Measurements from ENCODE around the gene ARRDC2.

DNA sequence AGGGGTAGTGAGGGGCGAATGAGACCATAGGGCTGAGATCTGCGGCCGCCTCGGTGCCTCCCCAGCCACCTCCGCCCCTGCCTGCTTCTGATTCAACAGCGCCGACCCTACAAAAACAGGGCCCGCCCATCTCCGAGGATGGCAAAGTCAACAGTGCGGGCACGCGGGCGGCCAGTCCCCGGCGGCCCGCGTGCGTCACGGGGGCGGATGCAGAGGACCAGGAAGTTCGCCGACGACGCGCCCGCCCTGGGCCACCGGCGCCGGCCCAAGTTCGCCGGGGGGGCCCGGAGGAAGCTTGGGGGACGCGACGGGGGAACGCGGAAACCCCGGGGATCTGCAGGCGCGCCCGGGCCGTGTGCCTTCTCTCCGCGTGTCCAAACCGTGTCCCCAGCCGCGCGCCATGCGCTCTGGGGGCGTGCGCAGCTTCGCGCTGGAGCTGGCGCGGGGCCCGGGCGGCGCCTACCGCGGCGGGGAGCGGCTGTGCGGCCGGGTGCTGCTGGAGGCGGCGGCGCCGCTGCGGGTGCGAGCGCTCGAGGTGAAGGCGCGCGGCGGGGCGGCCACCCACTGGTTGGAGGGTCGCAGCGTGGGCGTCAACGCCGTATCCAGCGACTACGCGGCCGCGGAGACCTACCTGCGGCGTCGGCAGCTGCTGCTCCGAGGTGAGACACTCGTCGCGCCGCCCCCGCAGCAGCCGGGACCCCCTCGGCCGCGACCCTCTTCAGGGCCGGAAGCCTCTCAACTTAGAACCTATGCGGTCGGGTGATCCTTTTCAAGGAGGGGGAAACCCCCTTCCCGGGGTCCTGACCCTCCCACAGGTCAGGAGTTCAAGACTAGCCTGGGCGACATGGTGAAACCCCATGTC, 6.8 kb upstream of the ARRDC2 start:
- TF ChIP-seq, protein P1, sequence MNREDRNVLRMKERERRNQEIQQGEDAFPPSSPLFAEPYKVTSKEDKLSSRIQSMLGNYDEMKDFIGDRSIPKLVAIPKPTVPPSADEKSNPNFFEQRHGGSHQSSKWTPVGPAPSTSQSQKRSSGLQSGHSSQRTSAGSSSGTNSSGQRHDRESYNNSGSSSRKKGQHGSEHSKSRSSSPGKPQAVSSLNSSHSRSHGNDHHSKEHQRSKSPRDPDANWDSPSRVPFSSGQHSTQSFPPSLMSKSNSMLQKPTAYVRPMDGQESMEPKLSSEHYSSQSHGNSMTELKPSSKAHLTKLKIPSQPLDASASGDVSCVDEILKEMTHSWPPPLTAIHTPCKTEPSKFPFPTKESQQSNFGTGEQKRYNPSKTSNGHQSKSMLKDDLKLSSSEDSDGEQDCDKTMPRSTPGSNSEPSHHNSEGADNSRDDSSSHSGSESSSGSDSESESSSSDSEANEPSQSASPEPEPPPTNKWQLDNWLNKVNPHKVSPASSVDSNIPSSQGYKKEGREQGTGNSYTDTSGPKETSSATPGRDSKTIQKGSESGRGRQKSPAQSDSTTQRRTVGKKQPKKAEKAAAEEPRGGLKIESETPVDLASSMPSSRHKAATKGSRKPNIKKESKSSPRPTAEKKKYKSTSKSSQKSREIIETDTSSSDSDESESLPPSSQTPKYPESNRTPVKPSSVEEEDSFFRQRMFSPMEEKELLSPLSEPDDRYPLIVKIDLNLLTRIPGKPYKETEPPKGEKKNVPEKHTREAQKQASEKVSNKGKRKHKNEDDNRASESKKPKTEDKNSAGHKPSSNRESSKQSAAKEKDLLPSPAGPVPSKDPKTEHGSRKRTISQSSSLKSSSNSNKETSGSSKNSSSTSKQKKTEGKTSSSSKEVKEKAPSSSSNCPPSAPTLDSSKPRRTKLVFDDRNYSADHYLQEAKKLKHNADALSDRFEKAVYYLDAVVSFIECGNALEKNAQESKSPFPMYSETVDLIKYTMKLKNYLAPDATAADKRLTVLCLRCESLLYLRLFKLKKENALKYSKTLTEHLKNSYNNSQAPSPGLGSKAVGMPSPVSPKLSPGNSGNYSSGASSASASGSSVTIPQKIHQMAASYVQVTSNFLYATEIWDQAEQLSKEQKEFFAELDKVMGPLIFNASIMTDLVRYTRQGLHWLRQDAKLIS (CRISPR knock-in tag; IDR thresholded peaks at IDR 0.05) = 0 out of 2 replicates have a peak, but pooled peaks have one; percentile 57
- TF ChIP-seq, protein P2, sequence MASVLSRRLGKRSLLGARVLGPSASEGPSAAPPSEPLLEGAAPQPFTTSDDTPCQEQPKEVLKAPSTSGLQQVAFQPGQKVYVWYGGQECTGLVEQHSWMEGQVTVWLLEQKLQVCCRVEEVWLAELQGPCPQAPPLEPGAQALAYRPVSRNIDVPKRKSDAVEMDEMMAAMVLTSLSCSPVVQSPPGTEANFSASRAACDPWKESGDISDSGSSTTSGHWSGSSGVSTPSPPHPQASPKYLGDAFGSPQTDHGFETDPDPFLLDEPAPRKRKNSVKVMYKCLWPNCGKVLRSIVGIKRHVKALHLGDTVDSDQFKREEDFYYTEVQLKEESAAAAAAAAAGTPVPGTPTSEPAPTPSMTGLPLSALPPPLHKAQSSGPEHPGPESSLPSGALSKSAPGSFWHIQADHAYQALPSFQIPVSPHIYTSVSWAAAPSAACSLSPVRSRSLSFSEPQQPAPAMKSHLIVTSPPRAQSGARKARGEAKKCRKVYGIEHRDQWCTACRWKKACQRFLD (CRISPR knock-in tag; IDR thresholded peaks at IDR 0.05) = peak; percentile 86
- TF ChIP-seq, protein P3, sequence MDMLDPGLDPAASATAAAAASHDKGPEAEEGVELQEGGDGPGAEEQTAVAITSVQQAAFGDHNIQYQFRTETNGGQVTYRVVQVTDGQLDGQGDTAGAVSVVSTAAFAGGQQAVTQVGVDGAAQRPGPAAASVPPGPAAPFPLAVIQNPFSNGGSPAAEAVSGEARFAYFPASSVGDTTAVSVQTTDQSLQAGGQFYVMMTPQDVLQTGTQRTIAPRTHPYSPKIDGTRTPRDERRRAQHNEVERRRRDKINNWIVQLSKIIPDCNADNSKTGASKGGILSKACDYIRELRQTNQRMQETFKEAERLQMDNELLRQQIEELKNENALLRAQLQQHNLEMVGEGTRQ (CRISPR knock-in tag; IDR thresholded peaks at IDR 0.05) = peak; percentile 51; the same call in 1 of the 2 replicates
- no peak for TF ChIP-seq ZC3H11A (IDR thresholded peaks at IDR 0.05; ENCODE audit: low read depth, low read length)
- no peak for TF ChIP-seq CBX3 (IDR thresholded peaks at IDR 0.05; ENCODE audit: borderline replicate concordance in 1 of 2, low read length in 2 of 2)
- TF ChIP-seq ZBTB1 (CRISPR knock-in tag; IDR thresholded peaks at IDR 0.05; ENCODE audit: borderline replicate concordance, low read depth) = peak; percentile 45; the same call in 1 of the 2 replicates
- no peak for TF ChIP-seq ZNF121 (CRISPR knock-in tag; conservative IDR thresholded peaks at IDR 0.05)
- TF ChIP-seq POLR3A (IDR thresholded peaks at IDR 0.05; ENCODE audit: borderline replicate concordance, extremely low read depth, insufficient read depth, insufficient read length) = no peak
- TF ChIP-seq ZNF143 (CRISPR knock-in tag; IDR thresholded peaks at IDR 0.05) = no peak
- TF ChIP-seq ZBTB43 (CRISPR knock-in tag; IDR thresholded peaks at IDR 0.05) = 0 out of 2 replicates have a peak, but pooled peaks have one; percentile 32
- peak; percentile 73 for TF ChIP-seq POLR2A (conservative IDR thresholded peaks at IDR 0.05)
- no peak for TF ChIP-seq CEBPB (tag; IDR thresholded peaks at IDR 0.05)
- TF ChIP-seq ZKSCAN1 (IDR thresholded peaks at IDR 0.05; ENCODE audit: low read depth, low read length) = no peak
